Endothelial cell (in vitro differentiated cells): ENCODE data around the gene KNDC1. TPM values are rescaled to one million over a fixed set of nuclear protein-coding genes. Genes with fewer than 3 reads are reported as not detected.

Experiments
- DNase-seq: peaks from one replicate; pipeline ENCODE4 v3.0.0; 2021; ENCODE audit warnings: low spot score
- H3K27ac Mint-ChIP-seq: one replicate; pipeline ENCODE4 v1.8.0; 2021; ENCODE audit warnings: mixed read lengths, inconsistent platforms; ENCODE audit not compliant: unreplicated experiment
- H3K27me3 Mint-ChIP-seq: one replicate; pipeline ENCODE4 v1.8.0; 2021; ENCODE audit warnings: mild to moderate bottlenecking, moderate library complexity, mixed read lengths, inconsistent platforms; ENCODE audit not compliant: unreplicated experiment
- H3K36me3 Mint-ChIP-seq: one replicate; pipeline ENCODE4 v1.8.0; 2021; ENCODE audit warnings: mild to moderate bottlenecking, low read depth, mixed read lengths, inconsistent platforms; ENCODE audit not compliant: unreplicated experiment
- H3K4me1 Mint-ChIP-seq: one replicate; pipeline ENCODE4 v1.8.0; 2021; ENCODE audit warnings: mild to moderate bottlenecking, mixed read lengths, inconsistent platforms; ENCODE audit not compliant: unreplicated experiment
- H3K4me3 Mint-ChIP-seq: one replicate; pipeline ENCODE4 v1.8.0; 2021; ENCODE audit warnings: mild to moderate bottlenecking, mixed read lengths, inconsistent platforms; ENCODE audit not compliant: unreplicated experiment
- H3K9me3 Mint-ChIP-seq: one replicate; pipeline ENCODE4 v1.8.0; 2021; ENCODE audit warnings: mixed read lengths, inconsistent platforms; ENCODE audit not compliant: unreplicated experiment
- CTCF ChIP-seq: fragments of 200-600 bp; sonication (generic); IDR thresholded peaks from one replicate; pipeline ENCODE4 v1.5.0; 2021; ENCODE audit warnings: antibody characterized with exemption; ENCODE audit not compliant: unreplicated experiment
- total RNA-seq: library from RNA; stranded (reverse); fragmentation: NEBNext Ultra II Directional; extraction: Animal tissue kit (Norgen Biotek cat#: 25700); gene quantifications from one replicate; pipeline ENCODE4 v1.2.1, GENCODE V29; 2021; ENCODE audit not compliant: unreplicated experiment

Gene KNDC1
- total RNA-seq, 1 donor from 2014 or later = 1.3 TPM

- DNase-seq = no peak
- Mint-ChIP-seq H3K36me3 (peaks cover 2% of the 10 kb centered on the region), H3K4me1 (no peaks in the 10 kb centered on the region), H3K27me3 (peaks cover 4% of the 10 kb centered on the region), H3K4me3 (no peak overlapping the region), H3K27ac (no peak overlapping the region), H3K9me3 (no peaks in the 10 kb centered on the region)
- no peak for TF ChIP-seq CTCF
These were observed 30.0 kb upstream of the KNDC1 start for GRCh38 chr10:133129859-133130495.

GRCh38 chr10:133130602-133131001, 29.4 kb upstream of the KNDC1 start:
- no peak overlapping the region for H3K27ac Mint-ChIP-seq

GRCh38 chr10:133131053-133131452, 29.0 kb upstream of the KNDC1 start:
- no peak for TF ChIP-seq CTCF
- DNase-seq = no peak
- Mint-ChIP-seq H3K27ac (no peak overlapping the region), H3K4me3 (no peak overlapping the region), H3K4me1 (no peaks in the 10 kb centered on the region), H3K9me3 (no peaks in the 10 kb centered on the region), H3K27me3 (peaks cover 4% of the 10 kb centered on the region), H3K36me3 (no peaks in the 10 kb centered on the region)

More at GRCh38 chr10:133130602-133131001, 29.4 kb upstream of the KNDC1 start:
- no peak for TF ChIP-seq CTCF
- Mint-ChIP-seq H3K9me3 (no peaks in the 10 kb centered on the region), H3K4me3 (no peak overlapping the region), H3K27me3 (peaks cover 4% of the 10 kb centered on the region), H3K4me1 (no peaks in the 10 kb centered on the region), H3K36me3 (no peaks in the 10 kb centered on the region)
- no peak for DNase-seq

GRCh38 chr10:133131734-133132472, 28.1 kb upstream of the KNDC1 start:
- no peaks in the 10 kb centered on the region for H3K9me3 Mint-ChIP-seq
- H3K4me1 Mint-ChIP-seq = no peaks in the 10 kb centered on the region

More at GRCh38 chr10:133131734-133132472, 28.1 kb upstream of the KNDC1 start:
- Mint-ChIP-seq H3K27me3 (peaks cover 4% of the 10 kb centered on the region), H3K36me3 (no peaks in the 10 kb centered on the region), H3K4me3 (no peak overlapping the region), H3K27ac (no peak overlapping the region)
- TF ChIP-seq CTCF = no peak
- DNase-seq = no peak
